ENCODE measurements around the gene AMPD3. TPM values are rescaled to one million over a fixed set of nuclear protein-coding genes. Genes with fewer than 3 reads are reported as not detected.

AMPD3 gene
- polyA plus RNA-seq, 1 donor from 2014 or later, result not detected

DNA sequence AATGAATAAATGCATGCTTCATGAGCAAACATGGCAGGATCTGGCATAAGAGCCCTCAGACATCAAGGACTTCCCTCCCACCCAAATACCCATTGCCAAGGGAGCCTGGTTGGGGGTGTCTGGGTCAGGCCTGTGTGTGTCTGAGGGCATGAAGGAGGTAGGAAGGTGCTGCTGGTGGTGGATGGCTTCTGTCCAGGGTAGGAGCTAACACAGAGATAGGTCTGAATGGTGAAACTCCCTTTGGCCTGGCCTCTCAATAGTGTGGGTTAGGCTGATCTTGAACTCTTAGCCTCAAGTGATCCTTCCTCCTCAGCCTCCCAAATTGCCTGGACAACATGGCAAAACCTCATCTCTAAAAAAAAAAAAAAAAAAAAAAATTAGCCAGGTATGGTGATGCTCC is 2.8 kb downstream of the AMPD3 start:
- no peaks in the 10 kb centered on the region for H3K9me2 ChIP-seq (ENCODE audit: insufficient read depth, low read length)
- no peak overlapping the region for H2AFZ ChIP-seq (ENCODE audit: low read depth, low read length)
- TF ChIP-seq EZH2 (IDR thresholded peaks at IDR 0.05; ENCODE audit: borderline replicate concordance, insufficient read depth, low read length, poor library complexity, severe bottlenecking) (no peak), TAF1 (IDR thresholded peaks at IDR 0.05; ENCODE audit: low read depth) (no peak), POLR2AphosphoS5 (IDR thresholded peaks at IDR 0.05) (no peak), EP300 (conservative IDR thresholded peaks at IDR 0.05; ENCODE audit: poor library complexity, severe bottlenecking) (no peak), RAD21 (conservative IDR thresholded peaks at IDR 0.05) (no peak), MXI1 (conservative IDR thresholded peaks at IDR 0.05; ENCODE audit: poor library complexity, severe bottlenecking) (no peak), SMC3 (conservative IDR thresholded peaks at IDR 0.05; ENCODE audit: poor library complexity) (no peak)
- TF ChIP-seq, protein P1, sequence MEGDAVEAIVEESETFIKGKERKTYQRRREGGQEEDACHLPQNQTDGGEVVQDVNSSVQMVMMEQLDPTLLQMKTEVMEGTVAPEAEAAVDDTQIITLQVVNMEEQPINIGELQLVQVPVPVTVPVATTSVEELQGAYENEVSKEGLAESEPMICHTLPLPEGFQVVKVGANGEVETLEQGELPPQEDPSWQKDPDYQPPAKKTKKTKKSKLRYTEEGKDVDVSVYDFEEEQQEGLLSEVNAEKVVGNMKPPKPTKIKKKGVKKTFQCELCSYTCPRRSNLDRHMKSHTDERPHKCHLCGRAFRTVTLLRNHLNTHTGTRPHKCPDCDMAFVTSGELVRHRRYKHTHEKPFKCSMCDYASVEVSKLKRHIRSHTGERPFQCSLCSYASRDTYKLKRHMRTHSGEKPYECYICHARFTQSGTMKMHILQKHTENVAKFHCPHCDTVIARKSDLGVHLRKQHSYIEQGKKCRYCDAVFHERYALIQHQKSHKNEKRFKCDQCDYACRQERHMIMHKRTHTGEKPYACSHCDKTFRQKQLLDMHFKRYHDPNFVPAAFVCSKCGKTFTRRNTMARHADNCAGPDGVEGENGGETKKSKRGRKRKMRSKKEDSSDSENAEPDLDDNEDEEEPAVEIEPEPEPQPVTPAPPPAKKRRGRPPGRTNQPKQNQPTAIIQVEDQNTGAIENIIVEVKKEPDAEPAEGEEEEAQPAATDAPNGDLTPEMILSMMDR (IDR thresholded peaks at IDR 0.05; ENCODE audit: poor library complexity, severe bottlenecking), result no peak
- TF ChIP-seq, protein P2, sequence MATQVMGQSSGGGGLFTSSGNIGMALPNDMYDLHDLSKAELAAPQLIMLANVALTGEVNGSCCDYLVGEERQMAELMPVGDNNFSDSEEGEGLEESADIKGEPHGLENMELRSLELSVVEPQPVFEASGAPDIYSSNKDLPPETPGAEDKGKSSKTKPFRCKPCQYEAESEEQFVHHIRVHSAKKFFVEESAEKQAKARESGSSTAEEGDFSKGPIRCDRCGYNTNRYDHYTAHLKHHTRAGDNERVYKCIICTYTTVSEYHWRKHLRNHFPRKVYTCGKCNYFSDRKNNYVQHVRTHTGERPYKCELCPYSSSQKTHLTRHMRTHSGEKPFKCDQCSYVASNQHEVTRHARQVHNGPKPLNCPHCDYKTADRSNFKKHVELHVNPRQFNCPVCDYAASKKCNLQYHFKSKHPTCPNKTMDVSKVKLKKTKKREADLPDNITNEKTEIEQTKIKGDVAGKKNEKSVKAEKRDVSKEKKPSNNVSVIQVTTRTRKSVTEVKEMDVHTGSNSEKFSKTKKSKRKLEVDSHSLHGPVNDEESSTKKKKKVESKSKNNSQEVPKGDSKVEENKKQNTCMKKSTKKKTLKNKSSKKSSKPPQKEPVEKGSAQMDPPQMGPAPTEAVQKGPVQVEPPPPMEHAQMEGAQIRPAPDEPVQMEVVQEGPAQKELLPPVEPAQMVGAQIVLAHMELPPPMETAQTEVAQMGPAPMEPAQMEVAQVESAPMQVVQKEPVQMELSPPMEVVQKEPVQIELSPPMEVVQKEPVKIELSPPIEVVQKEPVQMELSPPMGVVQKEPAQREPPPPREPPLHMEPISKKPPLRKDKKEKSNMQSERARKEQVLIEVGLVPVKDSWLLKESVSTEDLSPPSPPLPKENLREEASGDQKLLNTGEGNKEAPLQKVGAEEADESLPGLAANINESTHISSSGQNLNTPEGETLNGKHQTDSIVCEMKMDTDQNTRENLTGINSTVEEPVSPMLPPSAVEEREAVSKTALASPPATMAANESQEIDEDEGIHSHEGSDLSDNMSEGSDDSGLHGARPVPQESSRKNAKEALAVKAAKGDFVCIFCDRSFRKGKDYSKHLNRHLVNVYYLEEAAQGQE (IDR thresholded peaks at IDR 0.05; ENCODE audit: borderline replicate concordance), result no peak
- H3K4me2 ChIP-seq (ENCODE audit: low read length), result no peak overlapping the region
- H3F3A ChIP-seq (ENCODE audit: insufficient read depth, low read length, poor library complexity, severe bottlenecking), result no peaks in the 10 kb centered on the region
- H3K79me2 ChIP-seq (replicated peaks; ENCODE audit: insufficient read depth, low read length), result no peaks in the 10 kb centered on the region
- H3K27me3 ChIP-seq (ENCODE audit: insufficient read depth, low read depth, low read length), result no peaks in the 10 kb centered on the region
- H3K36me3 ChIP-seq (ENCODE audit: insufficient read depth, low read length), result no peaks in the 10 kb centered on the region
- H3K4me3 ChIP-seq (ENCODE audit: low read length), result no peak overlapping the region
- no peak overlapping the region for H3K27ac ChIP-seq (ENCODE audit: low read length)
- no peak overlapping the region for H3K9ac ChIP-seq (ENCODE audit: low read length)
- no peaks in the 10 kb centered on the region for H3K9me3 ChIP-seq (ENCODE audit: low read length)
- no peaks in the 10 kb centered on the region for H4K20me1 ChIP-seq (ENCODE audit: insufficient read depth)

DNA sequence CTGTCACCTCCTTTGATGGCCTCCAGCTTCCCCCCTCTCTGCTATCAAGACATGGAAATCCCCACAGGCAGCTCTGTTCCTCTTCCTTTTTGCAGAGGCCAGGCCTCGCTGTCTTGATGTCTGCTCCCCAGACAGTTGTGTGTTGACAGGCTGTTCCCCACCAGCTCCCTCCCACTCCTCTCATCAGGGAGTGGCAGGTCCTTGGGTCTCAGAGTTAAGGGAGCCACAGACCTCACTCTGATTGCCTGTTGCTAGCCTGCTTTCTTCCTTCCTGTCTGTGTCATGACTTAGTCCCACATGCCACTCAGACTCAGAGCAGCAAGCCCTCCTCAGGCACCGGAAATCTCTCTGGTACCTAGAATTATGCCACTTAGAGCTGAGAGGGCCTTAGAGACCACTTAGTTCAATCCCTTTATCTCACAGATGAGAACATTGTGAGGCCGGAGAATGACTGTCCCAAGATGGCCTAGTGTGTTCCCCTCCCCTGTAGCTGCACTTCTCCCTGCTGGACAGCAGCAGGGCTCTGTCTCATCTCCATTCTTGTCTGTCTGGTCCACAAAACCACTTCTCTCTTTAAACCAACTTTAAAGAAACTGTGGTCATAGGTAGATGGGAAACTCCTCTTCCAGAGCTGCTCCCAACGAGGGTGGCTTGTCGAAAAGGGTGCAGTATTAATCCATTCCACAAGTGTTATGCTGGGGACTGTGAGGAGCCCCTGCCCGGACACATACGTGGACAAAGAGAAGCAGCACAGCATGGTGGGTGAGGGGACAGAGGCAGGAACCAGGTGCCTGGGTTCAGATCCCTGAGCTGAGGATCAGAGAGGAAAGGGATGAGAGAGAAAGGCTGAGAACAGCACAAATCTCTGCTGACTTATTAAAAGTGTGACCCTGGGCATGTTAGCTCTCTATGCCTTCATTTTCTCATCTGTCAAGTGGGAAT is 4.2 kb downstream of the AMPD3 start:
- Histone ChIP-seq H3K9me2 (ENCODE audit: insufficient read depth, low read length) (no peaks in the 10 kb centered on the region), H3F3A (ENCODE audit: insufficient read depth, low read length, poor library complexity, severe bottlenecking) (no peaks in the 10 kb centered on the region), H4K20me1 (ENCODE audit: insufficient read depth) (no peaks in the 10 kb centered on the region), H2AFZ (ENCODE audit: low read depth, low read length) (no peak overlapping the region), H3K9me3 (ENCODE audit: low read length) (no peaks in the 10 kb centered on the region), H3K27ac (ENCODE audit: low read length) (no peak overlapping the region), H3K9ac (ENCODE audit: low read length) (no peak overlapping the region), H3K4me2 (ENCODE audit: low read length) (no peak overlapping the region), H3K79me2 (replicated peaks; ENCODE audit: insufficient read depth, low read length) (no peaks in the 10 kb centered on the region), H3K36me3 (ENCODE audit: insufficient read depth, low read length) (no peaks in the 10 kb centered on the region), H3K4me3 (ENCODE audit: low read length) (no peak overlapping the region), H3K27me3 (ENCODE audit: insufficient read depth, low read depth, low read length) (no peaks in the 10 kb centered on the region)
- TF ChIP-seq RAD21 (conservative IDR thresholded peaks at IDR 0.05) (no peak), EP300 (conservative IDR thresholded peaks at IDR 0.05; ENCODE audit: poor library complexity, severe bottlenecking) (no peak), EZH2 (IDR thresholded peaks at IDR 0.05; ENCODE audit: borderline replicate concordance, insufficient read depth, low read length, poor library complexity, severe bottlenecking) (no peak), TAF1 (IDR thresholded peaks at IDR 0.05; ENCODE audit: low read depth) (no peak)

All from neural cell (in vitro differentiated cells).